Measurements from ENCODE around the gene ZNF91. TPM values are rescaled to one million over a fixed set of nuclear protein-coding genes. Genes with fewer than 3 reads are reported as not detected.
"Not testable (repeated sequence)": the region's sequence is repeated elsewhere in the genome, so short reads cannot be mapped to it uniquely, and the experiment has no call there.

Gene ZNF91
- total RNA-seq, 2 donors from 2014 or later = 87.4 to 90.8 TPM

DNA sequence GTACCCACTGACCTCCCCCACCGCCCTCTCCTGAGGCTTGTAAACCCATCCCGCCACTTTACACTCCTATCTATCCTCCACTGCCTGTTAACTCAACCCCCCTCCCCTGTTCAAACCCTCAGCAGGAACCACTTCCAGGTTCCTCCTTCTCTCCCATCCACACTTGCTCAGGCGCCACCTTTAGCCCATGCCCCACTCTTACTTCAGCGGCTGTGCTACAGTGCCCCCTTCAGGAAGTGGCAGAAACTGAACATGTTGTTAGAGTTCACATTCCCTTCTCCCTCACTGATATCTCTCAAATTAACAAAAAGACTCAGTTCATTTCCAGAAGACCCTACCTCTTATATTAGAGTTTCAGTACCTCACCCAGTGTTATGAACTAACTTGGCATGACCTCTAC, 49.4 kb downstream of the ZNF91 start:
- intact Hi-C loops (cut with DNase I, micrococcal nuclease) = no loop called here
- DNase-seq (no peak), ATAC-seq (no peak)

- intact Hi-C loops (cut with DNase I, micrococcal nuclease) = no loop called here
- DNase-seq (no peak), ATAC-seq (peak; percentile 19)
These were observed 51.7 kb downstream of the ZNF91 start for GRCh38 chr19:23343434-23344010.

DNA sequence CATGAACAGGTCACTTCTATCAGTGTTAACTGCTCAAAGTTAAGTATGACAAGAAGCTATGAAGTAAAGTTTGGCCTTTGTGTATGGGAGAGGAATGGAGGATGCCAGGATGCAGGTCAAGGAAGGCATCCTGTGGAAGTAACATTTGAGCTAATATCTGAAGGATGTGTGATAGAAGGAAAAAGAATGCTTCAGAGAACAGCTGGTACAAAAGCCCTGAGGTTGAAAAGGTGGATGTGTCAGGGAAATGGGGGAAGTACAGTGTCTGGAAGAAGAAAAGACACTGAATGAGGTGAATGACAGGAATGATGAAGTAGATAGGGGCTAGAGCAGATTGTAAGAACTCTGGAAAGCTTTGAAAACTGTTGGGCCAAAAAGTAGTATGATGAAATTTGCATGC, 67.1 kb downstream of the ZNF91 start:
- intact Hi-C loops (cut with DNase I, micrococcal nuclease) = no loop called here
- no peak for ATAC-seq

DNA sequence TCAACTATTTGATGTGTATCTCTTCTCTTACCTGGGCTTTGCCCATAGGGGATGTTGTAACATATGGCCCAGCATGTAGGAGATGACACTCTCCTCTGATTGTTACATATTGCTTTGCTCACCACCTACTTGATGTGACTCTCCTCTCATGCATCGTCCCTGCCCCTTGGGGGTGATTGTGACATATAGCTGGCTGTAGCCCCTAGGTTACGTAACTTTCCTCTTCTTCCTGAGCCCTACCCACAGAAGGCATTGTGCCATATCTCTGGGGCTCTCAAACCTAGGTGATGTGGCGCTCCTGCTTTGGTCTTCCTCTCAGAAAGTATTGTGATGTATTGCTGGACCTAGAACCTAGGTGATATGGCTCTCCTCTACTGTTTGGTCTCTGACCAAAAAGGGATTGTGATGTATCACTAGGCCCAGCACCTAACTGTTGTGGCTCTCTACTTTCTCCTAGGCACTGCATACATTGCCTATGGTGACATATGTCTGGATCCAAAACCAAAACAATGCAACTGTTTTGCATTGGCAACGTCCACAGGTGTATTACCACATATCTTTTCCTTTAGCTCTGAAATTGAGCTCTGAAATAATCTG, 73.2 kb downstream of the ZNF91 start:
- intact Hi-C loops (cut with DNase I, micrococcal nuclease) = no loop called here
- ATAC-seq (peak; percentile 10), DNase-seq (no peak)

More for the DNA sequence above, 67.1 kb downstream of the ZNF91 start:
- DNase-seq = no peak

- intact Hi-C loops (cut with DNase I, micrococcal nuclease); ATAC-seq: not testable (repeated sequence)
These were observed 73.9 kb downstream of the ZNF91 start for GRCh38 chr19:23321403-23321802.

DNA sequence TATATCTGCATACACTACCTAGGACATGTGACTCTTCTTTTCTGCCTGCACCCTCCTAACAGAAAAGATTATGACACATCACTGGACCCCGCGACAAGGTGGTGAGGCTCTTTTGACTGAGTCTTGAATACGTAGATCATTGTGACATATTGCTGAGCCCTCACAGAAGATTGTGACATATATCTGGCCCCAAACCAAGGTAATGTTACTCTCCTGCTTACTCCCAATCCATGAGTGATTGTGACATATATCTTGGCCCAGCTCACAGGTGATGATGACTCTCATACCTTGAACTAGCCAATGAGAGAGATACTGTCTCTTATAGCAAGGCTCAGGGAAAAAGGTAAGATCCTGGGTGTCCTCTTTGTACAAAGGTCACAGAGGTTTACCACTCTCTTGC, 75.7 kb downstream of the ZNF91 start:
- ATAC-seq; intact Hi-C loops (cut with DNase I, micrococcal nuclease); DNase-seq: not testable (repeated sequence)

More at GRCh38 chr19:23321403-23321802, 73.9 kb downstream of the ZNF91 start:
- not testable (repeated sequence) for DNase-seq

DNA sequence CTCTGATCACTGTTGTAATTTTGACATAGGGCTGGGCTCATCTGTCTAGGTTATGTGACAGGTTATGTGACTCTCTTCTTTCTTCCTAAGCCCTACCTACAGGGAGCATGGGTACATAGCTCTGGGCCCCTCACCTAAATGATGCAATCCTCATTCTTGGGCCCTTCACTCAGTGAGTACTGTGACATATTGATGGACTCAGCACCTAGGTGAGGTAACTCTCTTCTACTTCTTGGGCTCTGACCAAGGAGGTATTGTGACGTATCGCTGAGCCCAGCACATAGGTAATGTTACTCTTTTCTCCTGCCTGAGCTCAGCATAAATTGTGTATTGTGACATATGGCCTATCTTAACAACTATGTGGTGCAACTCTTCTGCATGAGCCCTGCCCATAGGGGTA, 76.3 kb downstream of the ZNF91 start:
- ATAC-seq; intact Hi-C loops (cut with DNase I, micrococcal nuclease); DNase-seq: not testable (repeated sequence)

DNA sequence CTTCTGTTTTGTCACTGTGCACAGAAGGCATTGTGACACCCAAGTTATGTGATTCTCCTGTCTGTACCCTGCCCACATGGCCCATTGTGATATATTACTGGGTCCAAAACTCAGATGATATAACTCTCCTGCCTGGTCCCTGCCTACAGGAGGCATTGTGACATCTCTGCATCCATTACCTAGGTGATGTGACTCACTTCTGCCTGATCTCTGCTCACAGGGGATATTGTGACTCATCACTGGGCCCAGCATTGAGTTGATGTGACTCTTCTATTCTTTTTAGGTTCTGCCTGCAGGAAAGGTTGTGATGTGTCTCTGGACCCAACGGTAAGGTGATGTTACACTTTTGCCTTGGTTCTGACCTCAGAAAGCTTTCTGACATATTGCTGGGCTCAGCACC, 77.1 kb downstream of the ZNF91 start:
- ATAC-seq (no peak), DNase-seq (no peak)
- intact Hi-C loops (cut with DNase I, micrococcal nuclease) = no loop called here

DNA sequence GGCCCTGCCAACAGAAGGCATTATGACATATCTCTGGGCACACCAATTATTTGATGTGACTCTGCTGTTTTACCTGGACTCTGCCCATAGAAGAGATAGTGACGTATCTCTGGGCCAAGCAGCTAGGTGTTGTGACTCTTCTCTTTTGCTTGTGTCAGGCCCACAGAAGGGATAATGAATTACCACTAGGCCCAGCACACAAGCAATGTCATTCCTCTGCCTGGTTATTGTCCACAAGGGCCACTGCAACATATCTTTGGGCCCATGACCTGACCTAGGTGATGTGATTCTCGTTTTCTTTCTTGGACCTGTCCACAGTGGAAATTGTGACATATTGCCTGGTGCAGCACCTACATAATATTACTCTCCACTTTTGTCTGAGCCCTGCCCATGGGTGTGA, 80.0 kb downstream of the ZNF91 start:
- intact Hi-C loops (cut with DNase I, micrococcal nuclease) = no loop called here
- no peak for DNase-seq
- no peak for ATAC-seq

DNA sequence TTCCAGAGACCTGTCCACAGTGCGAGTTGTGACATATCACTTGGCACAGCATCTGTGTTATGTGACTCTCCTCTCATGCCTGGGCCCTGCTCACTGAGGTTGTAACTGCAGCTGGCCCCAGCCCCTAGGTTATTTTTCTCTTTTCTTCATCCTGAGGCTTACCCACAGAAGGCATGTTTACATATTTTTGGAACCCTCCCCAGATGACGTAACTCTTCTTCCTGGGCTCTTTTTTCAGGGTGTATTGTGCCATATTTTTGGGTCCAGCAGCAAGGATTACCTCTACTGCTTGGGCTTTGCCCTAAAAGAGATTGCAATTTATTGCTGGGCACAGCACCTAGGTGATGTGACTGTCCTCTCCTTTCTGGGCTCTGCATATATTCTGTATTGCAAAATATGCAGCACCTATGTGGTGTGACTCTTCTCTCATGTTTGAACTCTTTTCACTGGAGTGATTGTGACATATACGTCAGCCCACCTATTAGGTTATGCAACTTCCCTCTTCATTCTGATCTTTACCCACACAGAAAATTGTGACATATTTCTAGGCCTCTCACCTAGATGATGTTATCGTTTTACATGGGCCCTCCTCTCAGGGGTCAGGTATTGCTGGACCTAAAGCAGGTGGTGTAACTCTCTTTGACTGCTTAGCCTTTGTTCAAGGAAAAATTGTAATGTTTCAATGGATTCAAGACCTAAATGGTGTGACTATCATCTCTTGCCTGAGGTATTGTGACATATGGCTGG, 80.6 kb downstream of the ZNF91 start:
- ATAC-seq (no peak), DNase-seq (no peak)
- intact Hi-C loops (cut with DNase I, micrococcal nuclease) = no loop called here

GRCh38 chr19:23313196-23313595, 82.1 kb downstream of the ZNF91 start:
- intact Hi-C loops (cut with DNase I, micrococcal nuclease) = no loop called here
- DNase-seq (no peak), ATAC-seq (no peak)

DNA sequence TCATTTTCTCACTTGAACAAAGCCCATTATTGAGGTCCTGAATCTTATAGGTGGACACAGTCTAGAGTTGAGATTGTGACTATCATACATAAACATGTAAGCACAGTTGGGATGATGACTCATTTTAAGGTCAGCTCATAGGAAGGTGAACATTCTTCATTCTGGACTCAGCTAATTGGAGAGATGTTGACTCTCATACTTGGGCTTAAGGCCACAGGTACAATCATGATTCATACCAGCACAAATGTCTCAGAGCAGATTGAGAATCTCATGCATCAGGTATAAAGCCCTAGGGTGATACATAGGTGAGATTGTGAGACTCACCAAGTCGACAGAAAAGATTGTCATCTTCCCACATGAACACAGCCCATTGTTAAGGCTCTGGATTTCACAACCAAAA, 82.8 kb downstream of the ZNF91 start:
- intact Hi-C loops (cut with DNase I, micrococcal nuclease) = no loop called here
- no peak for DNase-seq
- ATAC-seq = no peak

DNA sequence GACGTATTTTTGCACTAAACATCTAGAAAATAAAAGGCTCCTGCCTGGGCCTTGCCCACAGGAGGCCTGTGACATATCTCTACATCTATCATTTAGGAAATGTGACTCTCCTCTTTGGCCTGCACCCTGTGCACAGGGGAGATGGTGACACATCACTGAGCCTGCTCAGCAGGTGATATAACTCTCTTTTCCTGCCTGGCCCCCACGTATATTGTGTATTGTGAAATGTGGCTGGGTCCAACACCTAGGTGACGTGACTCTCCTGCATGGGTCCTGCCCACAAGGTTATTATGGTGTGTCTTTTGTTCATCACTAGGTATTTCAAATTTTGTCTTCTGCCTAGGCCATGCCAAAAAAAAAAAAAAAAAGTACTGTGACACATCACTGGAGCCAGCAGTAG, 83.7 kb downstream of the ZNF91 start:
- DNase-seq = no peak

DNA sequence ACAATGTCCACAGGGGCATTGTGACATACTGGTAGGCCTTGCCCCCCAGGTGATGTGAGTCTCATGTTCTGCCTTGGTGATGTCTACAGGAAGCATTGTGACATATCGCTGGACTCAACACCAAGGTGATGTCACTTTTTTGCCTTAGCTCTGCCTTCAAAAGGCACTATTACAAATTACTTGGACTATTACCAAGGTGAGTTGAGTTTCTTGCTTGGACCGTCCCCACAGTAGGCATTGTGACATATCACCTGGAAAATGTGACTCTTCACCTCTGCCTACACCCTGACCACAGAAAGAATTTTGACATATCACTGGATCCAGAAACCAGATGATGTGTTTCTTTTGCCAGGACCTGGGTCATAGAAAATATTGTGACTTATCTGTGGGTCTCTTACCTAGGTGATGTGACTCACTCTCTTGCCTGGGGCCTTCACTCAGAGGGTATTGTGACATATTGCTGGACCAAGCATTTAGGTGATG, 84.5 kb downstream of the ZNF91 start:
- intact Hi-C loops (cut with DNase I, micrococcal nuclease) = no loop called here
- ATAC-seq (no peak), DNase-seq (no peak)

More for the DNA sequence above, 83.7 kb downstream of the ZNF91 start:
- intact Hi-C loops (cut with DNase I, micrococcal nuclease) = no loop called here
- ATAC-seq = no peak

GRCh38 chr19:23309926-23310325, 85.3 kb downstream of the ZNF91 start:
- intact Hi-C loops (cut with DNase I, micrococcal nuclease) = no loop called here
- ATAC-seq = no peak
- DNase-seq = no peak

DNA sequence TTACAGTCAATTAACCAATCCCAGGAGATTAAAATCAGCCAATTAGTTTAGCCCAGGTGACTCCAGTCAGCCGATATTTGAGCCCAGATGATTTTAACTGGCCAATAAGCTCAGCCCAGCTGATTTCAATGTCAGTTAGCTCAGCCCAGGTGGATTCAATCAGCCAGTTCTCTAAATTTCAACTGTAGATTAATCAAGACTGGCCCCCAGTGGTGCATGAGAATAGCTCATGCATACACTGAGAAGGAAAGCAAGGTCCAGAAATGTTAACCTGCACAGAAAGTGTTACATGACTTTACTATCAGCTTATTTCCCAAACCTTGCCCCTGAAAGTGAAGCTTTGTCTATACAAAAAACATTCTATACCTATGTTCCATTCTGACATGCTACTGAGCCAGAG, 89.7 kb downstream of the ZNF91 start:
- intact Hi-C loops (cut with DNase I, micrococcal nuclease) = no loop called here
- ATAC-seq = no peak
- no peak for DNase-seq

- ATAC-seq (no peak), DNase-seq (no peak)
- intact Hi-C loops (cut with DNase I, micrococcal nuclease) = no loop called here
These were observed 91.0 kb downstream of the ZNF91 start for GRCh38 chr19:23304238-23304637.

GRCh38 chr19:23294141-23294540, 101.1 kb downstream of the ZNF91 start:
- DNase-seq = no peak
- intact Hi-C loops (cut with DNase I, micrococcal nuclease) = no loop called here
- no peak for ATAC-seq

DNA sequence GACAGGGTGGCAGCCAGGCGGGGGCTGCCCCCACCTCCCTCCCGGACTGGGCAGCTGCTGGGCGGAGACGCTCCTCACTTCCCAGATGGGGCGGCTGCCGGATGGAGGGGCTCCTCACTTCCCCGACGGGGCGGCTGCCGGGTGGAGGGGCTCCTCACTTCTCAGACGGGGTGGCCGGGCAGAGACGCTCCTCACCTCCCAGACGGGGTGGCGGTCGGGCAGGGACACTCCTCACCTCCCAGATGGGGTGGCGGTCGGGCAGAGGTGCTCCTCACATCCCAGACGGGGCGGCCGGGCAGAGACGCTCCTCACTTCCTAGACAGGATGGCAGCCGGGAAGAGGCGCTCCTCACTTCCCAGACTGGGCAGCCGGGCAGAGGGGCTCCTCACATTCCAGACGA, 105.3 kb downstream of the ZNF91 start:
- intact Hi-C loops (cut with DNase I, micrococcal nuclease); DNase-seq; ATAC-seq: not testable (repeated sequence)
